GM10266 (cell line): ENCODE data around the gene MPPE1.

ENCODE experiments used
- DNase-seq: peaks from one replicate; pipeline ENCODE4 v3.0.0; 2012; ENCODE audit errors: extremely low spot score
- TF ChIP-seq, protein P1 (sequence below): IDR thresholded peaks from 2 replicates; pipeline ENCODE4 v1.5.1; 2012; ENCODE audit warnings: mild to moderate bottlenecking, low read depth; ENCODE audit not compliant: control insufficient read depth, insufficient read depth; ENCODE audit errors: missing control alignments

The MPPE1 gene

DNA sequence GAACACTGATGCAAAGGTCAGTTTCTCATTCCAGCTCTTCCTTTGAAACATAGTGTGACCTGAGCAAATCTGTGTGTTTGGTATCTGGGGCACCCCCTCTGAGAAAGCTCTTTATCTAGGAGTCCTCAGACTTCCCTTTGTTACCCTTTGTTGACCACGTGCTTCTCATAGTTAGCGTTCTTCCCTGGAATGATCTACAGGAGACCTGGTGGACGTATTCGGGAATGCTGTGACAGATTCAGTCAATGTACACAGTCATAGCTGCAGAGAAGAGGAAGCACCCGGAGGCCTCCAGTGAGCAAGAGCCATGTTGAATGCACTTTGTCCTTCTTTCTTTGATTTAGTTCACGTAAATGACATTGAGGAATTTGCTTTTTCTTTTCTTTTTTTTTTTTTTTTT is 67.6 kb downstream of the MPPE1 start:
- no peak for DNase-seq
- TF ChIP-seq, protein P1, sequence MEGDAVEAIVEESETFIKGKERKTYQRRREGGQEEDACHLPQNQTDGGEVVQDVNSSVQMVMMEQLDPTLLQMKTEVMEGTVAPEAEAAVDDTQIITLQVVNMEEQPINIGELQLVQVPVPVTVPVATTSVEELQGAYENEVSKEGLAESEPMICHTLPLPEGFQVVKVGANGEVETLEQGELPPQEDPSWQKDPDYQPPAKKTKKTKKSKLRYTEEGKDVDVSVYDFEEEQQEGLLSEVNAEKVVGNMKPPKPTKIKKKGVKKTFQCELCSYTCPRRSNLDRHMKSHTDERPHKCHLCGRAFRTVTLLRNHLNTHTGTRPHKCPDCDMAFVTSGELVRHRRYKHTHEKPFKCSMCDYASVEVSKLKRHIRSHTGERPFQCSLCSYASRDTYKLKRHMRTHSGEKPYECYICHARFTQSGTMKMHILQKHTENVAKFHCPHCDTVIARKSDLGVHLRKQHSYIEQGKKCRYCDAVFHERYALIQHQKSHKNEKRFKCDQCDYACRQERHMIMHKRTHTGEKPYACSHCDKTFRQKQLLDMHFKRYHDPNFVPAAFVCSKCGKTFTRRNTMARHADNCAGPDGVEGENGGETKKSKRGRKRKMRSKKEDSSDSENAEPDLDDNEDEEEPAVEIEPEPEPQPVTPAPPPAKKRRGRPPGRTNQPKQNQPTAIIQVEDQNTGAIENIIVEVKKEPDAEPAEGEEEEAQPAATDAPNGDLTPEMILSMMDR, result no peak

DNA sequence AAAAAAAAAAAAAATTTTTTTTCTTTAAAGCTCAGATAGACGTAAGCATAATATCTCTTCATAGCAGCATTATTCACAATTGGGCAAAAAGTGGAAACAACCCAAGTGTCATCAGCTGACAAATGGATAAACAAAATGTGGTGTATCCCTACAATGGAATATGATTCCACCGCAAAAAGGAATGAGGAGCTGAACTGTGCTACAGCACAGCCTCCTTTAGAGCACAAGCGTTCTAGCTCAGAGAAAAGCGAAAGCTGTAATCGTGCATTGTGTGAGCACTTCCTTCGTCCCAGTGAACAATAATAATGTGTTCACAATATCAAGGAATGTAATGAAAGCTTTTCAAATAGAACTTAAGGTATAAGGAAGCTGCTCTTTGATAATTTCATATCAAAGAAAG is 68.6 kb downstream of the MPPE1 start:
- TF ChIP-seq, protein P1, result no peak
- DNase-seq, result no peak

DNA sequence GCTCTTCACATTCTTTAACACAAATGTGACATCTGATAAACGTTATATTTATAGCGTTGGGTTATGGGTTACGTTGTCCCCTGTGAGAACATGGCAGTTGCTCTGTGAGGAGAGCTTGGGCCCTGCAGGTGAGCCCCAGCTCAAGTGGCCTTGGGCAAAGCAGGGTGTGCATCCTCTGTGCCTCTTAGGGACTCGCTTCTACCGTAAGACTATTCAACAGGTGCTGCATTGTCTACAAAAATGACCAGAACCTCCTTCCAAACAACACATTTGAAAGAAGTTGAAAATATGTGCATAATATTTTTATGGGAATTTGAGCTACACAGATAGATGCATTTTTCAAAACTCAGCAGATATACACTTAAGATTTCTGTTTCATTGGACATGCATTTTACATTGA is 73.3 kb downstream of the MPPE1 start:
- TF ChIP-seq, protein P1, result no peak
- DNase-seq, result no peak
